ENCODE data around the gene PDCD5. TPM values are rescaled to one million over a fixed set of nuclear protein-coding genes. Genes with fewer than 3 reads are reported as not detected.

The PDCD5 gene
- total RNA-seq, 1 experiment from 2014 or later = 154 TPM

DNA sequence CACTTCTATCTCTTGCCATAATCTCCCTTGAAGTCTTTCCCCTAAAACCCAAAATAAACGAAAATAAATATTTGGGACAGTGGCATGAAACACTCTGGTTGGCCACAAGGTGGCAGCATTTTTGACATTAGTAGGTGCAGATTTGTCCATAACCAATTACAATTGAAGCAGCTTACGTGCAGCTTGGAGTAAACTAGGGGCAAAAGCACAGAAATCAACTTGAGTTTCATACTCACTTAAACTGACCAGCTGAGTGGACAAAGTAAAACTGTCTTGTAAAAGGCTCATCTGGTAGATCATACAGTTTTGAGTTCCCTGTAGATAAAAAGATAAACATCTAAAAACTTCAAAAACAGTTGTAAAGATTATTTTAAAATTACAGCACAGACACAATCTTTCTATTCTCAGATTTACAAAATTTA is 18.8 kb downstream of the PDCD5 start:
- Mint-ChIP-seq H3K36me3 (ENCODE audit: insufficient read depth, unreplicated experiment) (peaks cover 53% of the 10 kb centered on the region), H3K9me3 (ENCODE audit: low read depth, unreplicated experiment) (no peaks in the 10 kb centered on the region)

DNA sequence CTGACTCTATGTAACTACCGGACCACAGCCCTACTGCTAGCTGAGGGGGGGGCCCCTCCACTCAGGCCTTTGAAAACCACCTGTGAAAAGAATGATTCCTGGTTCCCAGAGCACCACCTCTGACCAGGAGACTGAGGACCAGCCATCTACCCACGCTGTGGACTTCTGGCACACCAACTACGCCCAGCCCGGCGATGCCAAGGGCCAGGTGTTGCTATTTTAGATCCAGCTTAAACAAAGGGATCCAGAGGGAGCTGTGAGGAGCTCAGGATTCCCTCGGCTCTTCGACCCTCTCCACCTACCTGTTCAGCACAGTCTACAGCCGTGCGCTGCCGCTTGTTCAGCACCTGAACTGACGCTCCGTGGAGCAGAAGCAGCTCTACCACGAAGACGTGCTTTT is 23.0 kb downstream of the PDCD5 start:
- intact Hi-C loops (cut with micrococcal nuclease; ENCODE audit: unreplicated experiment) = no loop called here
- H3K4me1 Mint-ChIP-seq (ENCODE audit: low read depth, unreplicated experiment) = no peaks in the 10 kb centered on the region
- CTCF ChIA-PET = no interaction called here

More for the DNA sequence above, 18.8 kb downstream of the PDCD5 start:
- Mint-ChIP-seq H3K27me3 (ENCODE audit: unreplicated experiment) (no peaks in the 10 kb centered on the region), H3K4me1 (ENCODE audit: low read depth, unreplicated experiment) (no peaks in the 10 kb centered on the region), H3K27ac (ENCODE audit: unreplicated experiment) (no peak overlapping the region), H3K4me3 (ENCODE audit: low read depth, unreplicated experiment) (no peak overlapping the region)
- CTCF ChIA-PET = interaction anchor here (1.0 kb wide), 1 partner anchor 149 kb away, joined by 4 read pairs; no protein-coding TSS in a partner anchor
- DNase-seq = peak; percentile 57
- intact Hi-C loops (cut with micrococcal nuclease; ENCODE audit: unreplicated experiment) = no loop called here
- BruUV-seq (replicated peaks) = no TSS peak
- TF ChIP-seq, protein P1, sequence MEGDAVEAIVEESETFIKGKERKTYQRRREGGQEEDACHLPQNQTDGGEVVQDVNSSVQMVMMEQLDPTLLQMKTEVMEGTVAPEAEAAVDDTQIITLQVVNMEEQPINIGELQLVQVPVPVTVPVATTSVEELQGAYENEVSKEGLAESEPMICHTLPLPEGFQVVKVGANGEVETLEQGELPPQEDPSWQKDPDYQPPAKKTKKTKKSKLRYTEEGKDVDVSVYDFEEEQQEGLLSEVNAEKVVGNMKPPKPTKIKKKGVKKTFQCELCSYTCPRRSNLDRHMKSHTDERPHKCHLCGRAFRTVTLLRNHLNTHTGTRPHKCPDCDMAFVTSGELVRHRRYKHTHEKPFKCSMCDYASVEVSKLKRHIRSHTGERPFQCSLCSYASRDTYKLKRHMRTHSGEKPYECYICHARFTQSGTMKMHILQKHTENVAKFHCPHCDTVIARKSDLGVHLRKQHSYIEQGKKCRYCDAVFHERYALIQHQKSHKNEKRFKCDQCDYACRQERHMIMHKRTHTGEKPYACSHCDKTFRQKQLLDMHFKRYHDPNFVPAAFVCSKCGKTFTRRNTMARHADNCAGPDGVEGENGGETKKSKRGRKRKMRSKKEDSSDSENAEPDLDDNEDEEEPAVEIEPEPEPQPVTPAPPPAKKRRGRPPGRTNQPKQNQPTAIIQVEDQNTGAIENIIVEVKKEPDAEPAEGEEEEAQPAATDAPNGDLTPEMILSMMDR (IDR thresholded peaks at IDR 0.05; ENCODE audit: unreplicated experiment) = peak; percentile 61

DNA sequence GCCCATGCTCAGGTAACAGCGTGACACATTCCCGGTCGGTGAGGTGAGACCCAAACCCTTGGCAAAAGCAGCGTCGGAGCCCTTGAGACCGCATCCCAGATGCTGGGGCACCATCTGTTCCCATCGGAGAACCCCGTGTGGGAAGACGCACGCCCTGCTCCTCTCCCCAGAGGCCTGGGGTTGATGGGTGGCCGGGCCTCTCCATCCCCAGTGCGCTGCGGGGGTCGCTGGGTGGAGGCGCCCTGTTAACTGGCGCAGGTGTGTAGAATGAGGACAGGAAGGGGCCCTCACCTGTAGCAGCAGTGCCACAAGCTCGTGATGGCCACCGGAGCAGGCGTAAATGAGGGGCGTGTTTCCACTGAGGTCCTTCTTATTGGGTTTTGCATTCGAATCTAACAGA is 24.6 kb downstream of the PDCD5 start:
- H3K4me1 Mint-ChIP-seq (ENCODE audit: low read depth, unreplicated experiment) = no peaks in the 10 kb centered on the region
- H3K27ac Mint-ChIP-seq (ENCODE audit: unreplicated experiment) = no peak overlapping the region
- intact Hi-C loops (cut with micrococcal nuclease; ENCODE audit: unreplicated experiment) = no loop called here
- H3K27me3 Mint-ChIP-seq (ENCODE audit: unreplicated experiment) = no peaks in the 10 kb centered on the region
- TF ChIP-seq, protein P1 (IDR thresholded peaks at IDR 0.05; ENCODE audit: unreplicated experiment) = no peak
- CTCF ChIA-PET = no interaction called here
- H3K36me3 Mint-ChIP-seq (ENCODE audit: insufficient read depth, unreplicated experiment) = peaks cover 25% of the 10 kb centered on the region
- DNase-seq = no peak
- H3K9me3 Mint-ChIP-seq (ENCODE audit: low read depth, unreplicated experiment) = no peaks in the 10 kb centered on the region
- H3K4me3 Mint-ChIP-seq (ENCODE audit: low read depth, unreplicated experiment) = no peak overlapping the region
- BruUV-seq (replicated peaks) = no TSS peak

More for the DNA sequence above, 23.0 kb downstream of the PDCD5 start:
- peaks cover 31% of the 10 kb centered on the region for H3K36me3 Mint-ChIP-seq (ENCODE audit: insufficient read depth, unreplicated experiment)
- BruUV-seq (replicated peaks) = no TSS peak
- DNase-seq = no peak
- no peaks in the 10 kb centered on the region for H3K27me3 Mint-ChIP-seq (ENCODE audit: unreplicated experiment)
- H3K9me3 Mint-ChIP-seq (ENCODE audit: low read depth, unreplicated experiment) = no peaks in the 10 kb centered on the region
- H3K4me3 Mint-ChIP-seq (ENCODE audit: low read depth, unreplicated experiment) = no peak overlapping the region
- TF ChIP-seq, protein P1 (IDR thresholded peaks at IDR 0.05; ENCODE audit: unreplicated experiment) = no peak
- H3K27ac Mint-ChIP-seq (ENCODE audit: unreplicated experiment) = no peak overlapping the region

DNA sequence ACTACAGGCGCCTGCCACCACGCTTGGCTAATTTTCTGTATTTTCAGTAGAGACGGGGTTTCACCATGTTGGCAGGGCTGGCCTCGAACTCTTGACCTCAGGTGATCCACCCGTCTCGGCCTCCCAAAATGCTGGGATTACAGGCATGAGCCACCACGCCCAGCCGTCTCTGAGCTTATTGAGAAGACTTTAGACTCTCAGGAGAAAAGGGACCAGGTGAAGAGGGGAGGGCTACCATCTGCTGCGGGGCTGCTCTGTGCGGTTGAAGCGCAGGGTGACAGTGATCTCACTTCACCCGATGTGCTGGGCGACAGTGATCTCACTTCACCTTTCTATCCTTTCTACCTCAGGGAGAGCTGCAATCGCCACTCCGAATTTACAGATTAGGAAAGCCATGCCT is 25.3 kb downstream of the PDCD5 start:
- CTCF ChIA-PET = interaction anchor here (0.6 to 0.9 kb wide), 2 partner anchors 23 to 26 kb away, joined by 7 to 10 read pairs; no protein-coding TSS in a partner anchor
- Mint-ChIP-seq H3K4me3 (ENCODE audit: low read depth, unreplicated experiment) (no peak overlapping the region), H3K36me3 (ENCODE audit: insufficient read depth, unreplicated experiment) (peaks cover 25% of the 10 kb centered on the region), H3K27me3 (ENCODE audit: unreplicated experiment) (no peaks in the 10 kb centered on the region), H3K9me3 (ENCODE audit: low read depth, unreplicated experiment) (no peaks in the 10 kb centered on the region), H3K27ac (ENCODE audit: unreplicated experiment) (no peak overlapping the region), H3K4me1 (ENCODE audit: low read depth, unreplicated experiment) (no peaks in the 10 kb centered on the region)
- BruUV-seq (replicated peaks) = no TSS peak
- TF ChIP-seq, protein P1 (IDR thresholded peaks at IDR 0.05; ENCODE audit: unreplicated experiment) = no peak
- intact Hi-C loops (cut with micrococcal nuclease; ENCODE audit: unreplicated experiment) = no loop called here
- DNase-seq = no peak

Data from Calu3 (cell line).